Neural cell (in vitro differentiated cells): Measurements from ENCODE around the gene C2CD3.

Source experiments
- CTCF ChIP-seq: fragments of 450-650 bp; IDR thresholded peaks from 2 replicates; pipeline ENCODE4 v1.5.1; 2014; ENCODE audit warnings: antibody characterized with exemption, mild to moderate bottlenecking, moderate library complexity; ENCODE audit not compliant: poor library complexity, severe bottlenecking
- EP300 ChIP-seq: fragments of 450-650 bp; conservative IDR thresholded peaks from 2 replicates; pipeline ENCODE4 v1.6.1; 2014; ENCODE audit warnings: antibody characterized with exemption, mild to moderate bottlenecking, moderate library complexity; ENCODE audit not compliant: poor library complexity, severe bottlenecking
- EZH2 ChIP-seq: fragments of 200-600, 300-800 bp; shearing (Covaris generic), sonication (generic); IDR thresholded peaks from 2 replicates; pipeline ENCODE4 v1.6.1; 2014; ENCODE audit warnings: antibody characterized with exemption, low read length, borderline replicate concordance, mild to moderate bottlenecking; ENCODE audit not compliant: insufficient read depth, poor library complexity, severe bottlenecking
- MXI1 ChIP-seq: fragments of 450-650 bp; conservative IDR thresholded peaks from 2 replicates; pipeline ENCODE4 v1.6.1; 2014; ENCODE audit warnings: antibody characterized with exemption, mild to moderate bottlenecking; ENCODE audit not compliant: poor library complexity, severe bottlenecking
- RAD21 ChIP-seq: fragments of 450-650 bp; conservative IDR thresholded peaks from 2 replicates; pipeline ENCODE4 v1.6.1; 2014; ENCODE audit warnings: antibody characterized with exemption, mild to moderate bottlenecking, moderate library complexity
- REST ChIP-seq: IDR thresholded peaks from 2 replicates; pipeline ENCODE4 v1.6.1; 2012; ENCODE audit warnings: borderline replicate concordance
- SMC3 ChIP-seq: fragments of 450-650 bp; conservative IDR thresholded peaks from 2 replicates; pipeline ENCODE4 v1.6.1; 2014; ENCODE audit warnings: antibody characterized with exemption, mild to moderate bottlenecking, moderate library complexity; ENCODE audit not compliant: poor library complexity
- TAF1 ChIP-seq: IDR thresholded peaks from 2 replicates; pipeline ENCODE4 v1.6.1; 2012; ENCODE audit warnings: low read depth

GRCh38 chr11:74017631-74018030 is 153.2 kb downstream of the C2CD3 start:
- TF ChIP-seq CTCF (no peak), MXI1 (no peak), EP300 (no peak), RAD21 (no peak), EZH2 (no peak), SMC3 (no peak), REST (no peak), TAF1 (no peak)
